Measurements from ENCODE around the gene ZNF561.

The ZNF561 gene

GRCh38 chr19:9570255-9570654 lies 50.8 kb downstream of the ZNF561 start:
- DNase-seq = no peak

GRCh38 chr19:9566729-9567128 lies 54.3 kb downstream of the ZNF561 start:
- DNase-seq = no peak

GRCh38 chr19:9565900-9566705 lies 54.9 kb downstream of the ZNF561 start:
- DNase-seq = no peak
